A549 (cell line): ENCODE data around the gene TOM1L2.

Experiments
- BHLHE40 ChIP-seq: IDR thresholded peaks from 2 replicates; pipeline ENCODE4 v1.6.1; 2012; ENCODE audit warnings: low read depth, low read length, inconsistent platforms
- CHD2 ChIP-seq: fragments of 150-350 bp; IDR thresholded peaks from 2 replicates; pipeline ENCODE4 v1.6.1; 2014; ENCODE audit warnings: low read length; ENCODE audit not compliant: partially characterized antibody
- EP300 ChIP-seq, 2 experiments: fragments of >200 bp; sonication (Bioruptor Twin); formaldehyde crosslinking; IDR thresholded peaks; 2 replicates in 1 of 2; 3 replicates in 1 of 2; pipeline ENCODE4 v1.6.1; 2016 to 2017
- ESRRA ChIP-seq: fragments of 150-350 bp; IDR thresholded peaks from 2 replicates; pipeline ENCODE4 v1.6.1; 2014; ENCODE audit warnings: mild to moderate bottlenecking, low read length, borderline replicate concordance
- FOSB ChIP-seq: fragments of 250-450 bp; sonication (Bioruptor Pico); IDR thresholded peaks from 2 replicates; pipeline ENCODE4 v1.5.0; 2020; ENCODE audit warnings: mild to moderate bottlenecking, moderate library complexity
- JUN ChIP-seq, 2 experiments: fragments of >200 bp; sonication (Bioruptor Twin); formaldehyde crosslinking; IDR thresholded peaks; 2 replicates in 1 of 2; 3 replicates in 1 of 2; pipeline ENCODE4 v1.6.1; 2016 to 2017
- PHF8 ChIP-seq: fragments of 200-600 bp; sonication (generic); IDR thresholded peaks from 2 replicates; pipeline ENCODE4 v1.6.1; 2016; ENCODE audit warnings: low read depth, mild to moderate bottlenecking, antibody characterized with exemption, moderate library complexity, borderline replicate concordance
- POLR2A ChIP-seq: IDR thresholded peaks from 2 replicates; pipeline ENCODE4 v1.6.1; 2012; ENCODE audit warnings: mild to moderate bottlenecking, low read length
- RARB ChIP-seq: fragments of 250-450 bp; sonication (Bioruptor Pico); IDR thresholded peaks from 2 replicates; pipeline ENCODE4 v1.8.0; 2021; ENCODE audit warnings: mild to moderate bottlenecking, moderate library complexity
- RCOR1 ChIP-seq: fragments of 150-350 bp; IDR thresholded peaks from 2 replicates; pipeline ENCODE4 v1.6.1; 2014; ENCODE audit warnings: antibody characterized with exemption, low read length, low read depth
- TFCP2L1 ChIP-seq: fragments of 250-450 bp; sonication (Bioruptor Pico); IDR thresholded peaks from 2 replicates; pipeline ENCODE4 v1.5.0; 2021; ENCODE audit warnings: mild to moderate bottlenecking
- TF ChIP-seq, protein P1 (sequence below): fragments of >200 bp; sonication (Bioruptor Twin); formaldehyde crosslinking; IDR thresholded peaks from 3 replicates; pipeline ENCODE4 v1.5.1; 2016

DNA sequence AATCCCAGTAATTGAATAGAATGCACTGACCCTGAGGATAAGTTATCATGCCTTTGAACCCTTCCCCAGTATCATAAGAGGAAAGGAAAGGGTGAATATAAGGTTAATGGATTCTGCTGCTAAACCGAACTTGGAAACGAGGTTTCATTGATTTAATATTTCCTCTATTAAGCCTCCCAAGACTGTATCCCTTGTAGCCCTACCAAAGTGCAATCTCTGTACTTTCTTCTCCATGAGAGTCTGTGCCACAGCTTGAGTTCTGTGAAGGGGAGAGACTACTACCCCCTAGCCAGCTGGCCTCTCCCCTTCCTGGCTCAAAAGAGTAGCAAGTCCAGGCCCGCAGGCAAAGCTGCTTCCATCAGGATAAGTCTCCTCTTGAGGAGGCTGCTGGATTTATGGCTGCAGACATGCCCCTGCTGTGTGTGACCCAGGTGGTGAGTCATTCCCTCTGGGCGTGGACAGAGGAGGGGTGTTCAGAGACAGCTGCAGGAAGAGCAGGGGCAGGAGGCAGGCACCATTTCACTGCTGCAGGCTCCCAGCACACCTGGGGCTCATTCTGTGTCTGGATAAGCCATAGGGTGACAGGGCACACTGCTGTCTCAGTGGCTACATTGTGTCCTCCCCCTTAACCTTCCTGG lies 58.4 kb downstream of the TOM1L2 start:
- TF ChIP-seq JUN (IDR thresholded peaks at IDR 0.05) (peak in 1 of 2 experiments; percentile 69; a peak in 2 of 5 replicates), TFCP2L1 (CRISPR knock-in tag) (no peak), RARB (no peak), POLR2A (peak; percentile 9; the same call in 1 of the 2 replicates), RCOR1 (no peak), ESRRA (no peak), CHD2 (no peak), FOSB (CRISPR knock-in tag) (no peak), EP300 (IDR thresholded peaks at IDR 0.05) (no peak), BHLHE40 (no peak), PHF8 (no peak)
- TF ChIP-seq, protein P1, sequence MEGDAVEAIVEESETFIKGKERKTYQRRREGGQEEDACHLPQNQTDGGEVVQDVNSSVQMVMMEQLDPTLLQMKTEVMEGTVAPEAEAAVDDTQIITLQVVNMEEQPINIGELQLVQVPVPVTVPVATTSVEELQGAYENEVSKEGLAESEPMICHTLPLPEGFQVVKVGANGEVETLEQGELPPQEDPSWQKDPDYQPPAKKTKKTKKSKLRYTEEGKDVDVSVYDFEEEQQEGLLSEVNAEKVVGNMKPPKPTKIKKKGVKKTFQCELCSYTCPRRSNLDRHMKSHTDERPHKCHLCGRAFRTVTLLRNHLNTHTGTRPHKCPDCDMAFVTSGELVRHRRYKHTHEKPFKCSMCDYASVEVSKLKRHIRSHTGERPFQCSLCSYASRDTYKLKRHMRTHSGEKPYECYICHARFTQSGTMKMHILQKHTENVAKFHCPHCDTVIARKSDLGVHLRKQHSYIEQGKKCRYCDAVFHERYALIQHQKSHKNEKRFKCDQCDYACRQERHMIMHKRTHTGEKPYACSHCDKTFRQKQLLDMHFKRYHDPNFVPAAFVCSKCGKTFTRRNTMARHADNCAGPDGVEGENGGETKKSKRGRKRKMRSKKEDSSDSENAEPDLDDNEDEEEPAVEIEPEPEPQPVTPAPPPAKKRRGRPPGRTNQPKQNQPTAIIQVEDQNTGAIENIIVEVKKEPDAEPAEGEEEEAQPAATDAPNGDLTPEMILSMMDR = no peak
